ENCODE results near the gene CLTCL1.
"Not testable (repeated sequence)": the region's sequence is repeated elsewhere in the genome, so short reads cannot be mapped to it uniquely, and the experiment has no call there.

The CLTCL1 gene

GRCh38 chr22:19290400-19291217, 910 bp downstream of the CLTCL1 start:
- DNase-seq (ENCODE audit: low spot score): no peak

- DNase-seq (ENCODE audit: low spot score): no peak
These were observed 1.9 kb downstream of the CLTCL1 start for GRCh38 chr22:19289475-19290161.

GRCh38 chr22:19287889-19288288, 3.6 kb downstream of the CLTCL1 start:
- no peak for DNase-seq (ENCODE audit: low spot score)

GRCh38 chr22:19287076-19287707, 4.3 kb downstream of the CLTCL1 start:
- no peak for DNase-seq (ENCODE audit: low spot score)

- DNase-seq (ENCODE audit: low spot score): no peak
These were observed 5.7 kb downstream of the CLTCL1 start for GRCh38 chr22:19285831-19286230.

GRCh38 chr22:19279143-19279542, 12.4 kb downstream of the CLTCL1 start:
- DNase-seq (ENCODE audit: low spot score): not testable (repeated sequence)

- no peak for DNase-seq (ENCODE audit: low spot score)
These were observed 13.7 kb downstream of the CLTCL1 start for GRCh38 chr22:19277785-19278184.

- DNase-seq (ENCODE audit: low spot score): no peak
These were observed 15.5 kb downstream of the CLTCL1 start for GRCh38 chr22:19275919-19276600.

GRCh38 chr22:19275513-19275912, 16.0 kb downstream of the CLTCL1 start:
- no peak for DNase-seq (ENCODE audit: low spot score)

GRCh38 chr22:19275104-19275503, 16.4 kb downstream of the CLTCL1 start:
- no peak for DNase-seq (ENCODE audit: low spot score)

GRCh38 chr22:19271856-19272535, 19.5 kb downstream of the CLTCL1 start:
- no peak for DNase-seq (ENCODE audit: low spot score)

GRCh38 chr22:19271273-19271855, 20.2 kb downstream of the CLTCL1 start:
- no peak for DNase-seq (ENCODE audit: low spot score)

- no peak for DNase-seq (ENCODE audit: low spot score)
These were observed 20.6 kb downstream of the CLTCL1 start for GRCh38 chr22:19270873-19271272.

GRCh38 chr22:19266547-19267086, 24.9 kb downstream of the CLTCL1 start:
- no peak for DNase-seq (ENCODE audit: low spot score)

GRCh38 chr22:19265779-19266178, 25.7 kb downstream of the CLTCL1 start:
- no peak for DNase-seq (ENCODE audit: low spot score)

GRCh38 chr22:19260804-19261203, 30.7 kb downstream of the CLTCL1 start:
- no peak for DNase-seq (ENCODE audit: low spot score)

- no peak for DNase-seq (ENCODE audit: low spot score)
These were observed 31.3 kb downstream of the CLTCL1 start for GRCh38 chr22:19260194-19260593.

- not testable (repeated sequence) for DNase-seq (ENCODE audit: low spot score)
These were observed 32.6 kb downstream of the CLTCL1 start for GRCh38 chr22:19258968-19259288.

- no peak for DNase-seq (ENCODE audit: low spot score)
These were observed 33.1 kb downstream of the CLTCL1 start for GRCh38 chr22:19258371-19258770.

GRCh38 chr22:19256362-19256761, 35.2 kb downstream of the CLTCL1 start:
- not testable (repeated sequence) for DNase-seq (ENCODE audit: low spot score)

- no peak for DNase-seq (ENCODE audit: low spot score)
These were observed 38.4 kb downstream of the CLTCL1 start for GRCh38 chr22:19253143-19253542.

All from HuH-7.5 (cell line).